RWPE1 (cell line): ENCODE data around the gene CES2.
A peak's percentile ranks its signal among the peaks of the same experiment; 100 is the strongest.

ENCODE experiments used
- CTCF ChIA-PET: fragments of 350-600 bp; sonication (Branson Sonifier 250); formaldehyde crosslinking; extraction: SDS; loops from one replicate; lab custom pipeline; 2021; lab: Yijun Ruan, JAX
- POLR2A ChIA-PET: fragments of 400-600 bp; formaldehyde crosslinking; extraction: SDS; loops from one replicate; lab custom pipeline; 2020; ENCODE audit warnings: antibody characterized with exemption; ENCODE audit not compliant: low non-redundant PET; lab: Yijun Ruan, JAX
- DNase-seq: peaks from one replicate; pipeline ENCODE4 v3.0.0; 2012; ENCODE audit warnings: low spot score
- H3K27ac ChIP-seq: fragments of 450-650 bp; 2 replicates; pipeline ENCODE4 v1.5.1; 2017
- CTCF ChIP-seq: fragments of 450-650 bp; conservative IDR thresholded peaks from 2 replicates; pipeline ENCODE4 v1.5.1; 2017; ENCODE audit warnings: low read depth, mild to moderate bottlenecking

The CES2 gene

GRCh38 chr16:66976746-66977145, 41.4 kb downstream of the CES2 start:
- no peak for TF ChIP-seq CTCF
- ChIA-PET CTCF (interaction anchor here (0.5 to 2.8 kb wide), 8 partner anchors 9 to 326 kb away, joined by 3 to 10 read pairs (median 3); no protein-coding TSS in a partner anchor), POLR2A (no interaction called here)
- no peak for DNase-seq
- no peak overlapping the region for H3K27ac ChIP-seq

- no peak overlapping the region for H3K27ac ChIP-seq
- ChIA-PET CTCF (interaction anchor here (0.5 to 2.8 kb wide), 13 partner anchors 8 to 178 kb away, joined by 3 to 10 read pairs (median 3); no protein-coding TSS in a partner anchor), POLR2A (no interaction called here)
- TF ChIP-seq CTCF: peak; percentile 93
- DNase-seq: peak; percentile 87
These were observed 42.2 kb downstream of the CES2 start for GRCh38 chr16:66977341-66978113.

- TF ChIP-seq CTCF: no peak
- ChIA-PET CTCF (interaction anchor here (0.7 to 1.0 kb wide), 5 partner anchors 32 to 359 kb away, joined by 3 to 5 read pairs (median 3); partner anchors contain the start of gene ELMO3), POLR2A (no interaction called here)
- no peak overlapping the region for H3K27ac ChIP-seq
- no peak for DNase-seq
These were observed 43.8 kb downstream of the CES2 start for GRCh38 chr16:66979011-66979717.

- H3K27ac ChIP-seq: no peak overlapping the region
- no peak for TF ChIP-seq CTCF
- CTCF ChIA-PET: interaction anchor here (1.2 kb wide), 1 partner anchor 22 kb away, joined by 3 read pairs; no protein-coding TSS in a partner anchor
- DNase-seq: no peak
- POLR2A ChIA-PET: no interaction called here
These were observed 47.7 kb downstream of the CES2 start for GRCh38 chr16:66983033-66983432.

- no peak for DNase-seq
- CTCF ChIA-PET: interaction anchor here (0.6 to 1.0 kb wide), 2 partner anchors 8 to 19 kb away, joined by 3 read pairs; no protein-coding TSS in a partner anchor
- no peak for TF ChIP-seq CTCF
- no peak overlapping the region for H3K27ac ChIP-seq
- POLR2A ChIA-PET: interaction anchor here (0.6 kb wide), 1 partner anchor 27 kb away, joined by 3 read pairs; no protein-coding TSS in a partner anchor
These were observed 49.6 kb downstream of the CES2 start for GRCh38 chr16:66984892-66985311.

- no peak for TF ChIP-seq CTCF
- no peak overlapping the region for H3K27ac ChIP-seq
- no peak for DNase-seq
- CTCF ChIA-PET: interaction anchor here (0.5 kb wide), 1 partner anchor 9 kb away, joined by 3 read pairs; no protein-coding TSS in a partner anchor
- POLR2A ChIA-PET: no interaction called here
These were observed 51.2 kb downstream of the CES2 start for GRCh38 chr16:66986559-66986958.
